ENCODE results near the gene ANP32A.
"Not testable (repeated sequence)": the region's sequence is repeated elsewhere in the genome, so short reads cannot be mapped to it uniquely, and the experiment has no call there.

Gene ANP32A

DNA sequence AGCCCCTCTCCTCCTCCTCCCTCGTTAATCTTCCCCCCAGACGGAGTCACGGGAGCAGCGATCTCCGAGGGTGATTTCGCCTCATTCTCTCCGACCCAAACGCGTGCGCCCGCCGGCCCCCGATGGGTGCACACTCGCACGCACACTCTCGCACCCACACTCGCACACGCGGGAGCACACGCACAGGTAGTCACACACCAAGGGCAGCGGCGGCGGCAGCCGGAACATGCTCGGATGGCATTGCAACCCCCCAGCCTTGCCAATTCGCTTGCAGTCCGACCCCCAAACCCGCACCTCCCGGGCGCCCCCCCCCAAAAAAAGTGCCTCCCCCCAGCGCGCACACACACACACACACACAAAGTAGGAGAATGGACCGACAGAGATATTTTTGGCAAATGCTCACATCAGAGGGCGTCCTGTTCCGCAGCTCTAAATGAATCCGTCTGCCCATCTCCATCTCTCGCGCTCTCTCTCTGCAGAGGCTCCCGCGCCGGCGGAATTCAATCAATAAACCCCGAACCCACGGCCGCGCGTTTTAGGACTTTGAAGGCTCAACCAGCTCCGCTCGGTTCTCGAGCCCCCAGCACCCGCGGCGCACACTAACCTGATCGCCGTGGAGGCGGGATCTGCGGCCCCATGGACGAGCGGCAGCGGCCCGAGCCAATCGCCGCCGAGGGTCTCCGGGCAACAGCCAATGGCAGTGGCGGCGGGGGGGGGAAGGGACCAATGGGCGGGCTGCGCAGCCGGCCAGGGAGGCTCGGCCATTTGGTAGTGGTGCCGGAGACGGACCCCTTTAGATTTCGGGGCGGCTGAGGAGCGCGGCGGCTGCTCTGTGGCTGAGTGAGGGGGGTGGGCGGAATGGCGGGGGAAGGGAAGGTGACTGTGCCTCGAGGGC, at the start of gene ANP32A:
Gene ANP32A (minus strand): TSS at position 601 of the 895 bp plus-strand sequence. CDS start 144 bp downstream, at position 457.
- peak; percentile 92 for DNase-seq

DNA sequence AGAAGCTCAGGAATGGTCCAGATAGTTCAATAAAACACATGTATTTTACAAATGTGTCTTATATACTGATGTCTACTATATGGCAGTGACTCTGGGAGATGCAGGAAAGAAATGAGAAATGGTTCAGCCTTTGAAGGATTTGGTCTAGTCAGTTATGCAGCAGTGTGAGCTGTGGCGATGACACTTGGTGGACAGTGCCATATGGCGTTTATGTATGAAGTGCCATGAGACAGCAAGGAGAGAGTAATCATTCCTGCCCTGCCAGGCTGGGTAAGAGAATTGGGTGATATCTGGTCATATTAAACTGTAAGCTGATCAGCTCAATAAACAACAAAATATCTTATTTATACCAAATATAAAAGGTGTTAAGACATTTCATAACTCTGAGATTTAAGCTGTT, 47.6 kb upstream of the ANP32A start:
- no peak for DNase-seq

DNA sequence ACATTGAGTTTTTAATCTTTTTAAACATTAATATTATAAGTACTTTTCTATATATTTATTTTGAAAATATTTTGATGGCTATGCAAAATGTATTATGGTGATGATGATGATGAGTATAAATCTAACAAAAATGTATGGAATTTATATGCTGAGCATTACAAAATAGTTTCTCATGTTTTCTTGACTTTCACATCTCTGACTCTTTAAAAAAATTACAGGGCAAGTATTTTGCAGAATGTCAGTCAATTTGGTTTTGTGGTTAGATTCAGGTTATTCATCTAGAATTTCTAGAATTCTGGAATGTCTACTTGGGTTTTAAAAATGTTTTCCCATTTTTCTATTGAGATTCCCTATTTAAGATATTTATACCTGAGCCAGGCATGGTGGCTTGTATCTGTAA, 41.7 kb upstream of the ANP32A start:
- no peak for DNase-seq

DNA sequence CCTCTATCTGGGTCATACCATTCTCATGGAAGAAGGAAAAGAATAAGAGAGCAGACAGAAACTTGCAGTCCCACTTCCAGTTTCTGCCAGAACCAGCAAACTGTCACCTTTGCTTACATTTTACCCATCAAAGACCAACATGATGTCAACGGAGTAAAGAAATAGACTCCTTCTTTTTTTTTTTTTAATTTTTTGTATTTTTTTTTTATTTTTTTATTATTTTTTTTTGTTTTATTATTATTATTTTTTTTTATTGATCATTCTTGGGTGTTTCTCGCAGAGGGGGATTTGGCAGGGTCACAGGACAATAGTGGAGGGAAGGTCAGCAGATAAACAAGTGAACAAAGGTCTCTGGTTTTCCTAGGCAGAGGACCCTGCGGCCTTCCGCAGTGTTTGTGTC, 38.0 kb upstream of the ANP32A start:
- DNase-seq, result not testable (repeated sequence)

DNA sequence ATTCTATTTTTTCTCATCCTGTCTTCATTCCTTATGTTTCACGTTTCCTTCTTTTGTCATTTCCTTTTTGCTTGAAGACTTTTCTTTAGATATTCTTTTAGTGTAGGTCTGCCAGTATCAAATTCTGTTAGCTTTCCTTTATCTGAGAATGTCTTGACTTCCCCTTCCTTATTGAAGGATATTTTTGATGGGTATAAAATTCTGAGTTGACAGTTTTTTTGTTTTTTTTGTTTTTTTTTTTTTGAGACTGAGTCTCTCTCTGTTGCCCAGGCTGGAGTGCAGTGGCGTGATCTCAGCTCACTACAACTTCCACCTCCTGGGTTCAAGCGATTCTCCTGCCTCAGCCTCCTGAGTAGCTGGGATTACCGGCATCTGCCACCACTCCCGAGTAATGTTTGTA, 36.7 kb upstream of the ANP32A start:
- DNase-seq, result not testable (repeated sequence)

DNA sequence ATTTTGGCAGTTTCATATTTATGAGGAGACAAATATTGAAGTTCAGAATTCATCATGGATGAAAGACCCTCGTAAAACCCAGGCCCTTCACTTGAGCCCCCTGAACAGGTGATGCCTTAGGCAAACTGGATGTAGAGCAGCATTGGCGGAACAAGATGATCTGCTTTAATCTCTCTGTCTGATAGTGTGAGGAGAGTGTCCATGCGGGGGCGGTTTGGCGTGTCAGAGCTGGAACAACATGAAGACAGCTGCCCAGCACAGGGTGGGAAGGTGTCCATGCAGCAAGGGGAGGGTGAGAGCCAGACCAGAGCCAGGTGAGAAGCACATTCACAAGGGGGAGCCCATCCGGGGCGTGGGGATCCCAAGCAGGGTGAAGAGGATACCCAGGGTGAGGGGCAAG, 31.8 kb upstream of the ANP32A start:
- DNase-seq, result no peak

DNA sequence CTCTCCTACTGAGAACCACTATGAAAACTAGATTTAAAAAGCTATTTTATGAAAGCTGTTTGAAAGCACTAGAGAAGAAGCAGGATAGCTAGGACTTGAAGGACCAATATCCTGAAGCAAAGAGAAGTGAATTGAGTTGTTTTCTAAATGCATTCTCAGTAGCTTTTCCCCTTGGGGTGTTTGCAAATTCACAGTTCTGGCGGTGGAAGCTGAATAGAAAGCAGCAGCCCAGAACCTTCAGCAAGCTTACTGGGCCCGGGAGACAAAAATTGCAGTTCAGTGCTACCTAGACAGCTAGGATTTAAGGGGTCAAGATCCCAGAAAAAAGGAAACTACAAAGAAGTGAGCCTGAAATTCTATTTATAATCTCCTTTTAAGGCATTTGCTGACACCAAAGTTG, 31.3 kb upstream of the ANP32A start:
- DNase-seq, result no peak

DNA sequence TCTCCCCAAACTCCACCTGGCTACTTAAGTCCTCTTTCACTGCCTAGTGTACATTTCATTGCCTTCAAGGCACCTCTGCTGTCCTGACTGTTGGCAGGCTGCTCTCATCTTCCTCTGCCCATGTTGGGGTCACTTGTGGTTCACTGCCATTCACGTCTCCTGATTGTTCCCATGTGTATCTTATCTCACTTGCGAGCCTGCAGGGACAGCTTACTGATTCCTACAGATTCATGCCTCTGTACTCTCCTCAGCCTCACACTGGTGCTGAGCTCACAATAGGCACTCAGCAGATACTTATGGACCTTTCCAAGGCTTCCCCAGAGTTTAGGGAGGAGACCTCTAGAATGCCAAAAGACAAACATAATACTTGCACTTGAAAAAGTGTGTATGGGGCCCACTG, 28.8 kb upstream of the ANP32A start:
- no peak for DNase-seq

DNA sequence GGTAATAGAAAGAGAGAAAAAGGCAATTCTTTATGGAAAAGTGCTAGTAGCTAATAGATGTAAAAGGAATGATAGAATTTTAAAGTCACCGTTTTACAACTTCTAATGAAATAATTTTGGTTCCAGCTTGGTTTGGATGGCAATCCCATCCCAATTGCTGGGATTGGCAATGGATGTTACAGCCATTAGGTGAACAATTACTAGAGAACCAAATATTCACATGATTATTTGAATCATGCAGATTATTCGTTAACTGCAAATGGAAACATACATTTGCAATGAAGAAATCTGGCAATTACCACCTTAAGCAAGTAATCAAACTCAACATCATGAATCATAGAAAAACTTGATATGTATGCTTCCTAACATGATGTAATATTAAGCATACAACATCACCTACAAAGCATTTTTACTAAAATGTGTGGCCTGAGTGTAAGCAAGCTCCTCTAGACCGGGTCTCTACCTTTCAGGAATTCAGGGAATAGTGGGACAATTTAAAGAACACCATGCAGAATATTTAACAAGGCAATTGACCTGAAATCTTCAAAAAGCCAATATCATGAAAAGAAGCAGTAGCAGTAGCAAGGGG, 26.2 kb upstream of the ANP32A start:
- no peak for DNase-seq

DNA sequence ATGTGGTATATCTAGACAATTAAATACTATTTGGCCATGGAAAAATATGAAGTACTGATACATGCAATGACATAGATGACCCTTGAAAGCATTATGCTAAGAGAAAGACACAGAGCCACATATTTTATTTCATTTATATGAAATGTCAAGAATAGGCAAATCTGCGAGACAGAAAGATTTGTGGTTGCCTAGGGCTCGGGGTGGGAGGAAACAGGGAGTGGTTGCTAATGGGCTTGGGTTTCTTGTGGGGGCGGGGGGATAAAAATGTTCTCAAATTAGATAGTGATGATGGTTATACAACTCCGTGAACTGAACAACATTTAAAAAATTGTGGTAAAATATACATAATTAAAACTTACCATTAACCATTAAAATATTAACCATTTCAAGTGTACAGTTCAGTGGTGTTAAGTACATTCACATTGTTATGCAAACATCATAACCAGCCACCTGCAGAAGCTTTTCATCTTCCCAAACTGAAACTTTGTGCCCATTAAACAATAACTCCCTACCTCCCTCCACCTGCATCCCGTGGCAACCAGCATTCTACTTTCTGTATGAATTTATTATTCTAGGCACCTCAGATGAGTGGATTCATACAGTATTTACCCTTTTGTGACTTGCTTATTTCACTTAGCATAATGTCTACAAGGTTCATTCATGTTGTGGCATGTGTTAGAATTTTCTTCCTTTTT, 24.3 kb upstream of the ANP32A start:
- DNase-seq, result no peak

DNA sequence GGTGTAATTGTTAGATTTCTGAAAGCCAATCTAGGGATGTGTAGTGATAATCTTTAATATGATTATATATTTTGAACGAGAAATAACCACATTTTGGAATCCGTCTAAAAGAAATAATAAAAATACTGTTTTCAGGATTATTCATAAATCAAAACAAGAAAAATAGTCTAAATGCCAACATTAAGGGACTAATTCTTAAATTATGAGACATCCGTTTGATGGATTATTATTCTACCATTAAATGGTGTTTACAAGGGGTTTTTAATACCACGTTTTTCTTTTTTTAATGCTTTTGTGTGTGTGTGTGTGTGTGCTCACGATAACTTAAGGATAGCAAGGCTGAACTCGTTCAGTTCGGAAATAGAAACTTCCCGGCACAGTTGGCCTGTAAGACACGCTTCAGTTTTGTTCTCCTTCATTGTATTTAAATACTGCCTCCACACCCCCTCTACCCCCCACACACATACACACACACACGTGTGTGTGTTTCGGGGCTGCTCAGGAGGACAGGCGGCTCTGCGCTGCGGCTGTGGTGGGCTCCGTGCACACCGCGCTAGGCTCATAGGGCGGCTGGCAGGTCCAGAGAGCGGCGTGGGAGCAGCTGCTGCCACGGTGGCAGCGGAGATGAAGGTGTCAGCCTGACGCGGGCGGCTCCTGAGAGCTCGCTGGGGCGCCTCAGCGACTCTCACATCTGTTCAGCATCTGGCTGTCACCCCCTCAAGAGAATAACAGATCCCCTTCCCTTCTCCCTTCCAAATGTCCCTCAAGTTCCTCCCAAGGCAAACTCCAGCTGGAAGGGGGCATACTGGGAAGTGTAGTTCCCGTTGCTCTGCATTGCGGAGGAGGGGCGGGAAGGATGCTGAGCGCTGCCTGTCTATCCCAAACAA, 23.0 kb upstream of the ANP32A start:
- peak; percentile 21 for DNase-seq

DNA sequence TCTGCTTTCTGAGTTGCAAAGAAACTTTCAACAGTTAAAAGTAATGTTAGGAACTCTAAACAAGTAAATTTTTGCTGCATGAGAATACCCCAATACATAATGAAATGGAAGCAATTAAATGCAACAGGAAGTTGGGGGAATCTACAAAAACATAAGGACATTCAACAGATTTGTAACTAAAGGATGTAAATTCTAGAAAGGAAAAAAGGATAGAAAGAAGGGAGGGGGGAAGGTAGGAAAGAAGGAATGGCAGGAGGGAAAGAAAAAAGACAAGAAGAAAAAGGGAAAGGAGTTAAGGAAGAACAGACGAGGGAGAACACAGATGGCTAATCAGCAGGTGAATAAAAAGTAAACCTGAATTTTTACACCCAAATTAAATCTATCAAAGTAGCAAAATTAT, 22.3 kb upstream of the ANP32A start:
- no peak for DNase-seq

DNA sequence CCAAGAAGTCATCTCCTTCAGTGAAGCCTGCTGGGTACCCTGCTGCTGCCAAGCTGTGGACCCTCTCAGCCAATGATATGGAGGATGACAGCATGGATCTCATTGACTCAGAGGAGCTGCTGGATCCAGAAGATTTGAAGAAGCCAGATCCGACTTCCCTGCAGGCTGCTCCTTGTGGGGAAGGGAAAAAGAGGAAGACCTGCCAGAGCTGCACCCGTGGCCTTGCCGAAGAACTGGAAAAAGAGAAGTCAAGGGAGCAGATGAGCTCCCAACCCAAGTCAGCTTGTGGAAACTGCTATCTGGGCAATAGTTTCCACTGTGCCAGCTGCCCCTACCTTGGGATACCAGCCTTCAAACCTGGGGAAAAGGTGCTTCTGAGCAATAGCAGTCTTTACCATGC, 13.7 kb upstream of the ANP32A start:
- DNase-seq, result no peak

DNA sequence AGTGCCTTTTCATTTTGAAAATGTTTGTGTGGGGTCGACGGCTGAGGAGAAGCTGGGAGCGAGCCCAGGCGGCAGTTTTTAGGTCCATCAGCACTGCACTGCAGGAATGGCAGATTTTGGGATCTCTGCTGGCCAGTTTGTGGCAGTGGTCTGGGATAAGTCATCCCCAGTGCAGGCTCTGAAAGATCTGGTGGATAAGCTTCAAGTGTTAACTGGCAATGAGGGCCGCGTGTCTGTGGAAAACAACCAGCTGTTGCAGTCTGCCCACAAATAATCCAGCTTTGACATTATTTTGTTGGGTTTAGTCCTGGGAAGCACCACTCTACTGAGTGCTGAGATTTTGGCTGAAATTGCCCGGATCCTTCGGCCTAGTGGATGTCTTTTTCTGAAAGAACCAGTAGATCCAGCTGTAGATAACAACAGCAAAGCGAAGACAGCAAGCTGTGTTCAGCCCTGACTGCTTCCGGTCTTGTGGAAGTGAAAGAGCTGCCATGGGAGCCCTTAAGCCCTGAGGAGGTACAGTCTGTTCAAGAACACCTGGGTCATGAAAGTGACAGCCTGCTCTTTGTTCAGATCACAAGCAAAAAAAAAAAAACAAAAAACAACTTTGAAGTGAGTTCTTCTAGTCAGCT, 13.1 kb upstream of the ANP32A start:
- no peak for DNase-seq

DNA sequence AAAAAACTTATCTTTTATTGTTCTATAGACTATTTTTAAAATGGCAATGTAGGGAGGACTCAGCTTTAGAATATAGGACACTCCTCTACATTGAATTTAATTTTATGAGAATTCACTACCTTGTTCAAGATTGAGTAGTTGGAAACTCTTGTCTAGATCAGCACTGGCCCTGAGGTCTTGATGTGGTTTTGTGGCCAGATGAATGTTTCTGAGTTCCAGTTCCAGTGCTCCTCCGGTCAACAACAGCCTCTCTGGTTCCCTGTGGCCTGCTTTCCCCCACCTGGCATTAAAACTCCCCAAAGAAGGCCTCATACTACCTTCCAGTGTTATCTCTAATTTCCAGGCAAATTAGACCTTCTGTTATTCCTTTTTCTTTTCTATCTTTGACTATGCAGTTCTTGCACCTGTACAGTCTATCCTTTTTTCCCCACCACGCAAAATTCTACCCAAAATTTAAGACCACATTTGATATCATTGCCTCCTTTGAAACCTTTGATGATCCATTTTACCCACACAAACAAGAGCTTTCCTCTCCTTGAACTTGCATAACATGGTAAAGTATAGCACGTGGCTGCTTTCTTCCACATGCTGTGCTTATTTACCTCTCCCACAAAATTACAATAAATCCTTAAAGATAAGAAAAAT, 9.6 kb upstream of the ANP32A start:
- DNase-seq, result no peak

DNA sequence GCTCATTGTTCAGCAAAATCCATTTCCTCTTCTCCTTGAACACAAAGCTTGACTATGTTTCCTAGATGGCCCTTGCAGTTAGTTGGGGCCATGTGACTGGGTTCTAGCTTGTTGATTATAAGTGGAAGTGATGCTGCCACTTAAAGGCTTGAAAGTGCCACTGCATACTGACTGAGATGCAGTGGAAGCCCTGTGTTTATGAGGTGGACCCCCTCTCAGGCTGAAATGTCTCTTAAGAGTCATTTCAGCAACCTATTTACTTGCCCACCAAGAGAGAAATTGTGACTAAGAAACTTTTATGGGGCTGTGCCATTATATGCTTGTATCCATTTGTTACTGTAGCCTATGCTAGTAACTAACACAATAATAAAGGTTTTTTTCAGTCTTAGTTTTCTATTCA, 8.4 kb upstream of the ANP32A start:
- no peak for DNase-seq

DNA sequence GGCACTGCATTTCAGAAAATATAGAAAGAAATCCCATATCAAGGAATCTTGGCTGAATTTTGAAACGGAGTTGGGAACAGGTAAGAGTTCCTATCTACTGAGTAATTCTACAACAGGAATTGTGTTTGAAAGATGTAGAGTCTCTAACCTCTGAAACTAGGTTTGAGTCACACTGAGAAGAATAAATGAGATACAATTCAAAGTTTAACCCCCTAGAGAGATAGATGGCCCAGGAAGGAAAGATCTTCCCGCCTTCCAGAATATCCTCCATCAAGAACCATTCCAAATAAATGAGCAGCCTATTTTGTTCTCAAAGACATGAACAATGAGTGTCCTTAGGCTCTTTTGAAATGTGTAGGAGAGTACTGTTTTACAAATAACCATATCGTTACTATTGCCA, 2.9 kb upstream of the ANP32A start:
- DNase-seq, result no peak

DNA sequence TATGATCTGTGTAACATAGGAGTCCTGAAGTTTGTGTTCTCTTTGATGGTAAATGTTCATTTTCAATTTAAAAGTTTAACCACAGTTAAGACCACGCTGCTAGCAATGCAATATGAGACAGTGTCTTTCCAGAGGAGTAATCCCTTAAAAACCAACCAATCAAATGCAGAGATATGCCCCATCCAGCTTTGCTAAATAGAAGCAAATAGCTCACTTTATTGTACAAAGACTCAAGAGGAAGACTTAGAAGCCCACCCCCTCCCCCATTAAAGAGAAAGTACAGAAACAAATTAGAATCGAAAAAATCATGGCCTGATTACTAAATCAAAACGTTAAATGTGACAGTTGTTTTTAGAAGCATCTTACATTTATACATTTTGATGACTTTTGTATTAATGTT, 2.1 kb upstream of the ANP32A start:
- DNase-seq, result no peak

DNA sequence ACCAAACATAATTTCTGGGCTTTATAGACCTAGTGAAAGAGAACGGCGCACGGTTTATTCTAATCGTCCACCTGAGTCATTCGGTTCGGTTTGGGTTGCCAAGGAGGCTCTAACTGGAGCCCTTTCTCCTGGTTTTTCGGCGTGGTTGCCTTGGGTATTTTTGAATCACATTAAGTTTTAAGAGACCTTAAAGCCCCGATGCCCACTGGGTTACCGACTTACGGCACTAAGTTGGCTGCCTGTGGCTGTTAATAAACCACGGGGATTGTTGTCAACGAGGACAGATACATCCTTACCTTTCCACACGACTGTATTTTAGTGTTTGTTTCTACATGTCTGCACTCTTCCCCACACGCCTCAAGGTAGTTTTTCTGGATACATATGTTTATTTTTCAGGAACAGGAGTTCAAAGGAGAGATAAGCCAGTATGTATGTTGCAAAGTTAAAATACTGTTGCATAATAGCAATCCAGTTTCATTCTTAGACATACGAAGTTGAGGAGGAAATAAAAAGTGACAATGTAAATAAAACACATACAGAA, 1.2 kb upstream of the ANP32A start:
- DNase-seq, result no peak

DNA sequence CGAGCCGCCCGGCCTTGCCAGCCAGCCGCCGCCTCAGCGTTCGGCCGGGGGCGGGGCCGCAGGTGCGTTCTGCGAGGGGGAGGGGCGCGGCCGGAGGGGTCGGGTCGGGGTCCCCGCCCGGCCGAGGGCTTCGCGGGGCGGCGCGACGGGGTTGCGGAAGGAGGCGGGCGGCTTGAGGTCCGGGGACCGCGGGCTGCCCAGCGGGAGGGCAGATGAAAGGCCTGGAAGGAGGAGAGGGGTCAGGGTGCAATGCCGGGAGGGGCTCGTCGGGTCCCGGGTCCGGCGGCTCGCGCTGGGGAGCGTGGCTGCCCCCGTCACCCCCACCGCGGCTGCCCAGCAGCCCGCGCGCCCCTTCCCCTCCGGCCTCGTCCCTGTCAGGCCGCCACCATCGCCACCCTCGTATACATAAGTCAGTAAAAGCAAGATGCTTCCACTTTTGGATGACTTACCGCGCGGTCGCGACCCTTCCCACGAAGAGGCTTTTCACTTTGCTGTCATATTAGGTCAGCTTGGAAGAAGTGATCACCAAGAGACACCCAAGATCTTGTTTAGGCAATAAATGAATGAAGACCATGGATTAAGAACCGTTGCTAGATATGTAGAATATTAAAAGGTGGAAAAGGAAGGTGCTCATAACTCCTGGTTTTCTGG, 620 bp upstream of the ANP32A start:
- DNase-seq, result no peak

Measured in NCI-H146 (cell line).